ENCODE measurements around the gene GGT6. TPM values are rescaled to one million over a fixed set of nuclear protein-coding genes. Genes with fewer than 3 reads are reported as not detected.

The GGT6 gene
- total RNA-seq, 2 experiments from 2014 or later, result not detected

DNA sequence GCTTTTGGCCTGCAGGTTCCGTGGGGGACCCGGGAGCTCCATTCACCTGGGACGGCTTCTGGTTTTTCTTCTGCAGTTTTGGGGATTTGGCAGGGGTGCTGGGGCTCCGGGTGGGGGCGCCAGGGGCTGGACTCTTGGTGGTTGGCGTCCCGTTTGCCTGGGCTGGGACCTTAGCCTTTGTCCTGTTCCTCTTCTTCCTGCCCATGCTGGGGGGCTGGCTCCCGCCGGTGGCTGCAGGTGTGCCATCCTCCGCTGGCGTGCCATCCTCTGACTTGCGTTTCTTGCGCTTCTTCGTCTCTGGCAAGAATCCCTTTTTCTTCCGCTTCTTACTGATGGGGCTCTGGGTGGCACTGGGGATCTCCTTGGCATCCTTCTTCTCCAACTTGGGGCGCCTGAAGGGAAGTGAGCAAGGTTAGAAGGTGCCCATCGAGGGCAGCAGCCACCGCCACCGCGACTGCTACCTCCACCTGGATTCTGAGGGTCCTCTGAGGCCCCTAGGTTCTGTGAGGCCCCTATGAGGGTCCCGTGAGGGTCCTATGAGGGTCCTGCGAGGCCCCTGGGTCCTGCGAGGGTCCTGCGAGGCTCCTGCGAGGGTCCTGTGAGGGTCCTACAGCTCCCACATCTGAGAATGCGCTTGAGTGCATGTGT is 20.7 kb downstream of the GGT6 start:
- ChIA-PET POLR2A (no interaction called here), CTCF (interaction anchor here (0.6 kb wide), 1 partner anchor 340 kb away, joined by 4 read pairs; no protein-coding TSS in a partner anchor)
- no peaks in the 10 kb centered on the region for H3K9me3 Mint-ChIP-seq
- no peaks in the 10 kb centered on the region for H3K27me3 Mint-ChIP-seq
- DNase-seq, result no peak
- H3K36me3 Mint-ChIP-seq, result peaks cover 18% of the 10 kb centered on the region
- no peak overlapping the region for H3K4me3 Mint-ChIP-seq
- H3K27ac Mint-ChIP-seq, result no peak overlapping the region
- H3K4me1 Mint-ChIP-seq (ENCODE audit: low read depth), result no peaks in the 10 kb centered on the region
- intact Hi-C loops (cut with micrococcal nuclease), result no loop called here

DNA sequence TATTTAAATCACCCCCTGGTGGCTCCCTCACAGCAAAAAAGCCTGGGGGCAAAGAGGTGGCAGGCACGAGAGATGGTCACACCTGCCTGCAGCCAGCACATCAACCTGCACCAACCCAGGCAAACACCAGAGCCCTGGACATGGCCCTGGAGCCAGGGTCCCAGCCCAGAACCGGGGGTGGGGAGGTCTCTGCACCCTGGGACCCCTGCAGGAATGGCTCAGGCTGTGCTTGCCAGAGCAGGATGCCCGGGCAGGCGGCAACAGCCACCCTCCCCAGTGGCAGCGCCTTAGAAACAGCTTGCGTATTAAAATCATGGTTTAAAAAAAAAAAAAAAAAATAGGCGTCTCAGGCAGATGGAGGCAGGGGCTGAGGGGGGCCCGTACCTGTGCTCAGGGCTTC is 21.4 kb downstream of the GGT6 start:
- intact Hi-C loops (cut with micrococcal nuclease), result no loop called here
- POLR2A ChIA-PET, result no interaction called here
- Mint-ChIP-seq H3K36me3 (peaks cover 18% of the 10 kb centered on the region), H3K4me1 (ENCODE audit: low read depth) (no peaks in the 10 kb centered on the region), H3K4me3 (no peak overlapping the region), H3K27me3 (no peaks in the 10 kb centered on the region), H3K9me3 (no peaks in the 10 kb centered on the region), H3K27ac (no peak overlapping the region)
- CTCF ChIA-PET, result interaction anchor here (0.6 kb wide), 1 partner anchor 339 kb away, joined by 4 read pairs; no protein-coding TSS in a partner anchor
- no peak for DNase-seq

DNA sequence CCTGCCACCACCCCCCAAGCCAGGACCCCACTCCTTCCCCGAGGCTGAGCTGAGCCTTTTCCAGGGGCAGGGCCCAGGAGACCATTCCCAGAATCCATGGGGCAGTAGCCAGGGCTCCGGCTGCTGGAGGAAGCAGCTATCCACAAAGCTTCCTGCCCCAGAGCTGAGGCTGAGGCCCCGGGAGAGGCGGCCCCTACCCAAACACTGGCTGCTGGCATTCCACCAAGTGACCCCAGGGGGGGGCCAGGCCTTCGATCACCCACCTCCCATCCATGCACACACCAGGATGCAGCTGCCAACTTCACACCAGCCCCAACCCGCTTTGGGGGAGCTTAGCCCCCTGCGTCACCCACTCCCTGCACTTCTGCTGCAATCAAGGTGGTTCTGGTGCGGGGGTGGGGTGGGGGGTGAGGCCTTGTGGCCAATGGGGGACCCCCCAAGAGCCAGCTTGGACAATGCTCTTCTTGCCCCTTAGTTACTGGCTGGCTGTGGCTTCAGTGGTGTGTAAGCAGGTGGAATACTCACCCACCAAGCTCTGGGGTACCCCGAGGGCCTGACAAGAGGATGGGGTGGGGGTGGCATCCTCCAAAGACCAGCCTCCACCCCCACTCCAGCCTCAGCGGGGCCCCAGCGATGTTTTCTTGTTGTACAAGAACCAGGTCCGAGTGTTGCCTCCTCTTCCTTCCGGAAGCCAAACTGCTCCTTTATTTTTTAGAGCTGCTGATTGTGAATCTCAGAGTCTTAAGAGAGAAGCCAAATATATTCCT is 22.0 kb downstream of the GGT6 start:
- peaks cover under 1% of the 10 kb centered on the region for H3K27me3 Mint-ChIP-seq
- ChIA-PET CTCF (interaction anchor here (1.2 kb wide), 1 partner anchor 118 kb away, joined by 4 read pairs; no protein-coding TSS in a partner anchor), POLR2A (interaction anchor here (1.1 kb wide), 1 partner anchor 11 kb away, joined by 3 read pairs; no protein-coding TSS in a partner anchor)
- peaks cover 15% of the 10 kb centered on the region for H3K36me3 Mint-ChIP-seq
- H3K9me3 Mint-ChIP-seq, result no peaks in the 10 kb centered on the region
- no peak overlapping the region for H3K4me3 Mint-ChIP-seq
- DNase-seq, result no peak
- H3K4me1 Mint-ChIP-seq (ENCODE audit: low read depth), result no peaks in the 10 kb centered on the region
- intact Hi-C loops (cut with micrococcal nuclease), result no loop called here
- no peak overlapping the region for H3K27ac Mint-ChIP-seq

DNA sequence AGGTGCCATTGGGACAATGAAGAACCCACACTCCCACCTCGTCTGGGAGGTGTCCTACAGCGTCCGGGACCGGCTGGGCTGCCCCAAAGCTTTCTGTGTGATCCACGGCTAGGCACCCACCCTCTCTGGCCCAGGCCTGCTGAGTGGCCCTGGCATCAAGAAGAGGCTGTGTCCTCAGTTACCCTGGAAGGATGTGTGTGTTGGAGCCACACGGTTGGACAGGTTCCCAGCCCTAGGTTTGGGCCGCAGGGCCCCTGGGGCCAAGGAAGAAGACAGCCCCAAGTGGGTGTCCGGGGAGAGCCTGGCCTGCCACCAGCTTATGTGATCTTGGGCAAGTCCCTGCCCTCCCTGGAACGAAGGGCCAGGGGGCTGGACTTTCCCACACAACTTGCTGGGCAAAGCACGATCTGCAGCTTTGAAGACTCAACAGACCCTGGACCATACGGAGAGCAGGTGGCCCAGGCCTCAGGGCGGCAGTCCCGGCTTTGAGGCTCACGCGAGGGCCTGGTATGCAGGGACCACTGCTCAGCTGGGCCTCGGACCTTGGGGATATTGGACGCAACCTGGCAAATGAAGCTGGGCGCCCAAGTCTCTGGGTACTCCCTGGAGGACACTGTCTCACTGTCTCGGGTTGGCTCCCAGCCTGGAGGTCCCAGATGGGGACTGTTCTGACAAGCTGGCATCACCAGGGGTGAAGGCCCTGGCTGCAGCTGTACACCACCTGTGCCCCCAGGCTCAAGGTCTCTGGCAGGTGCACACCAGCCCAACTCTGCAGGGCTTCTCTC is 22.7 kb downstream of the GGT6 start:
- no peak overlapping the region for H3K4me3 Mint-ChIP-seq
- no peak overlapping the region for H3K27ac Mint-ChIP-seq
- H3K9me3 Mint-ChIP-seq, result no peaks in the 10 kb centered on the region
- CTCF ChIA-PET, result interaction anchor here (1.2 kb wide), 1 partner anchor 117 kb away, joined by 4 read pairs; no protein-coding TSS in a partner anchor
- intact Hi-C loops (cut with micrococcal nuclease), result no loop called here
- H3K4me1 Mint-ChIP-seq (ENCODE audit: low read depth), result no peaks in the 10 kb centered on the region
- H3K27me3 Mint-ChIP-seq, result peaks cover 3% of the 10 kb centered on the region
- no peak for DNase-seq
- peaks cover 15% of the 10 kb centered on the region for H3K36me3 Mint-ChIP-seq
- POLR2A ChIA-PET, result interaction anchor here (1.1 kb wide), 1 partner anchor 12 kb away, joined by 3 read pairs; no protein-coding TSS in a partner anchor

DNA sequence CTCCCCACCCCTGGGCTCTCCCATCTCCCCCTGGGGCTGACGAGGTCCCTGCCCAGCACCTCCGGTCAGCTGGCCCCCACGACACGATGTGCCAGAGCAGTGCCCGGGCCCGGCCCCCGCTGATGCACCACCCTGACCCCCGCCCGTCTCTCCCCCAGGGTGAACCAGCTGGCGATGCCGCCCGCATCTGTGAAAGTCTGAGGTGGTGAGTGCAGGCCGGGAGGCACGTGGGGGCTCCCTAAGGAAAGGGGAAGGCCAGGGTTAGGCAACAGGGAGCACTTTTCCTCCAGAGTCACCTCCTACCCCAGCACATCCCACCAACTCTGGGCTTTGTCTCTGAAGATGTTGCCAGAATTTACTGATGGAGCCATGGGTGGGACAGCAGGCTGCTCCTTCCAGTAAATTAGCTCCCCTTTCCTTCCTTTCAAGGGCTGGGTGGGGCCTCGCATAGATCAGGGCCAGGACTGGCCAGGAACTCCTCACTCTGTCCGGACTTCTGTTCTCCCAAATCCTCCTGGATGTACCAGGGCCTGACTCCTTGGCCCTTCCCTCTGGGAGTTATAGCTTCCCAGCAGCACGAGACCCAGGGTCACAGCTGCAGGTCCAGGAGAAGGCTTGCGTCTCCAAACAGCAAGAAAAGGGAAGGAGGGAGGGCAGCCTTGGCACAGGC is 23.5 kb downstream of the GGT6 start:
- POLR2A ChIA-PET, result no interaction called here

DNA sequence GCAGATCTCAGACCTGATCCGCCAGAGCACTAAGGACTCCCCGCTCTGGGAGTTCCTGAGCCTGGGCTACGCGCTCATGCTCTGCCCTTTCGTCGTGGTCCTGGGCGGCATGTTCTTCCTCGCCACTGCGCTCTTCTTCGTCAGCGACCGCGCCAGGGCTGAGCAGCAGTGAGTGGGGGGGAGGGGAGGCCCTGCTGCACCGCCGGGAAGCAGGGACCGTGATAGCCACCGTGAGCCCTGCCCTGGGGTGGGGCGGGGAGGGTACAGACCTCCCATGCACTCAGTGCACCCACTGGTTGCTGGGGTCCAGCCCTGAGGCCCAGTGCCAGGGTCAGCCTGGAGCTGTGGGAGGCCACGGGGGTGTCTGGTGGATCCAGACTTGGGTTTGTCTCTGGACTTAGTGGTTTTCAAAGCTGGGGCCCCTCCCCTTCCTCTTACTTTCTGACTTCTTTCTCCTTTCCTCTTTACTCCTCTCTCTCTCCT is 24.1 kb downstream of the GGT6 start:
- intact Hi-C loops (cut with micrococcal nuclease), result no loop called here
- peaks cover 9% of the 10 kb centered on the region for H3K36me3 Mint-ChIP-seq
- no peaks in the 10 kb centered on the region for H3K4me1 Mint-ChIP-seq (ENCODE audit: low read depth)
- H3K9me3 Mint-ChIP-seq, result no peaks in the 10 kb centered on the region
- POLR2A ChIA-PET, result no interaction called here
- H3K4me3 Mint-ChIP-seq, result no peak overlapping the region
- peaks cover 5% of the 10 kb centered on the region for H3K27me3 Mint-ChIP-seq
- CTCF ChIA-PET, result no interaction called here
- DNase-seq, result no peak
- H3K27ac Mint-ChIP-seq, result no peak overlapping the region

More for the DNA sequence above, 23.5 kb downstream of the GGT6 start:
- Mint-ChIP-seq H3K9me3 (no peaks in the 10 kb centered on the region), H3K4me1 (ENCODE audit: low read depth) (no peaks in the 10 kb centered on the region), H3K4me3 (no peak overlapping the region), H3K36me3 (peaks cover 9% of the 10 kb centered on the region), H3K27me3 (peaks cover 5% of the 10 kb centered on the region), H3K27ac (no peak overlapping the region)
- intact Hi-C loops (cut with micrococcal nuclease), result no loop called here
- no peak for DNase-seq
- CTCF ChIA-PET, result no interaction called here

DNA sequence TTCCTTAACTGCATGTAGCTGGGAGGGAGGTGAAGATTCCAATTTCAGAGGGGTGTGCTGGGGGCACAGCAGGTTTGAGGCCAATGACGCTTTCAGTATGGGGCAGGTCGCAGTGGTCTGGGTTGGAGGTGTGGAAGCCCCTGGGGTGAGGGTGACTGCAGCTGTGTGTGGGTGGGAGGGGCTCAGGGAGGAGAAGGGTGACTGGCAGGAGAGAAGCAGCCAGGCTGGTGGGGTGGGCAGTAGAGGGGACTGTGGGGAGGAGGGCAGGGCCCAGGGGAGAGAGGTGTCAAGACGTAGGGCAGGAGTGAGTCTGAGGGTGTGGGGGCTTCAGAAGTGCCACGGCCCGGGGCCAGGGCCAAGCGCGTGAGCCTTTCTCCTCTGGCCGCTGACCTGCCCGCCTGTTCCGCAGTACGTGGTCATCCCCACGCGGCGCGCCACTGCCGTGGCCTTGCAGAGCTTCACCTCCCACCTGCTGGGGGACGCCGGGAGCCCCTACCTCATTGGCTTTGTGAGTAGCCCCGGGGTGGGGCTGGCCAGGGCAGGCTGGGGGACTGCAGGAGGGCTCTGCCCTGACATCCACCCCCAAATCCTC is 24.6 kb downstream of the GGT6 start:
- ChIA-PET CTCF (no interaction called here), POLR2A (interaction anchor here (1.0 kb wide), 1 partner anchor 10 kb away, joined by 3 read pairs; no protein-coding TSS in a partner anchor)
- DNase-seq, result no peak
- H3K27ac Mint-ChIP-seq, result no peak overlapping the region
- no peaks in the 10 kb centered on the region for H3K4me1 Mint-ChIP-seq (ENCODE audit: low read depth)
- intact Hi-C loops (cut with micrococcal nuclease), result no loop called here
- peaks cover 9% of the 10 kb centered on the region for H3K36me3 Mint-ChIP-seq
- H3K9me3 Mint-ChIP-seq, result no peaks in the 10 kb centered on the region
- H3K4me3 Mint-ChIP-seq, result no peak overlapping the region
- peaks cover 5% of the 10 kb centered on the region for H3K27me3 Mint-ChIP-seq

DNA sequence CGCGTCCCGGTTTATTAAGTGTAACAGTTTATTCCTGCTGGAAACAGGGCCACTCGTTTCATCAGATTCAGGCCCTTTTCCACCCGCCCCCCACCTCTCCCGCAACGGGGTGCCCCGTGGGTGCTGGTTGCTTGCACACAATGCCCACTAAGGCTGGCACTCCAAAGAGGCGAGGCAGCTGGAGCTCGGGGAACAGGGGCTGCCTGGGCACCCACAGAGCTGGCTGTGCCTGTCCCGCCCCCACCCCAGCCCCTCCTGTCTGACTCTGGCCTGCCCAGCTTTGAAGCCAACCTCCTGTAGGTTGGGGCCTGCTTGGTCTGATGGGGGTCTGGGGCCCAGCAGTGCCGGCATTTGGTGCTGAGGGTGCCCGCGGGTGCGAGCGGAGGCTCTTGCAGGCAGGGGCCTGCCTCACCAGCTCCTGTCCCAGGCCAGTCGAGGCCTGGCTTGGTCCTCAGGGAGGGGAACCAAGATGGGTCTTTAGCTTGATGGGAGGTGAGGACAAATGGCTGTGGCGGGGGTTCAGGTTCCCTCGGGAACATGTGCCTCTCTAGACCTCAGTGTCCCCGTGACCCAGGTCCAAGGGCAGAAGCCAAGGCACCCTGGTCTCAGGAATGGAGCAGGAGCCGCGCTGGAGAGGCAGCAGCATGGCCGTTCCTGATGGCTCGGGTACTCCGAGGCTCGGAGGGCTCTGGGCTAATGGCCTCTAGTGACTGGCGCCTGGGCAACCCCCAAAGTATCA is 25.3 kb downstream of the GGT6 start:
- no peak for DNase-seq
- ChIA-PET CTCF (no interaction called here), POLR2A (interaction anchor here (1.0 kb wide), 1 partner anchor 11 kb away, joined by 3 read pairs; no protein-coding TSS in a partner anchor)
- Mint-ChIP-seq H3K4me3 (no peak overlapping the region), H3K9me3 (no peaks in the 10 kb centered on the region), H3K36me3 (peaks cover 9% of the 10 kb centered on the region), H3K27me3 (peaks cover 5% of the 10 kb centered on the region), H3K4me1 (ENCODE audit: low read depth) (no peaks in the 10 kb centered on the region), H3K27ac (no peak overlapping the region)
- intact Hi-C loops (cut with micrococcal nuclease), result no loop called here

DNA sequence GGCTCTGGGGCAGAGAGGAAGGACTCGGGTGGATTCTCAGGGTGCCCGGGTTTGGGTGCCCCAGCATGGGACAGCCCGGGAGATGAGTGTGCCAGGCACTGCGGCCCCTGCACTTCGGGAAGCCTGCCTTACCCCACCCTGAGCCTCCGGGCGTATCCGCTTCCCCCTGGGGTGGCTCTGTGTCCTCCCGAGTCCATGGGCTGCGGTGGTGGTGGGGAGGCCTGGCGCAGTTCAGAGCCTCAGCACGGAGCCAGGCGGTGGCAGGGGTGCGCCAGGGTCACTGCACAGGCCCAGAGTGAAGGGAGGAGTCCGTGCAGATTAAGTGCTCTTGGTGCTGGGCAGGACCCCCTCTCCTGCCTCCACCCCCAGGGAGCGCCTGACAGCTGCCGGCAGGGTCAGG is 25.9 kb downstream of the GGT6 start:
- no peaks in the 10 kb centered on the region for H3K9me3 Mint-ChIP-seq
- no peaks in the 10 kb centered on the region for H3K4me1 Mint-ChIP-seq (ENCODE audit: low read depth)
- no peak for DNase-seq
- no peak overlapping the region for H3K4me3 Mint-ChIP-seq
- CTCF ChIA-PET, result no interaction called here
- H3K36me3 Mint-ChIP-seq, result peaks cover 5% of the 10 kb centered on the region
- POLR2A ChIA-PET, result interaction anchor here (1.0 kb wide), 1 partner anchor 11 kb away, joined by 3 read pairs; no protein-coding TSS in a partner anchor
- intact Hi-C loops (cut with micrococcal nuclease), result no loop called here
- H3K27ac Mint-ChIP-seq, result no peak overlapping the region
- H3K27me3 Mint-ChIP-seq, result peaks cover 5% of the 10 kb centered on the region

DNA sequence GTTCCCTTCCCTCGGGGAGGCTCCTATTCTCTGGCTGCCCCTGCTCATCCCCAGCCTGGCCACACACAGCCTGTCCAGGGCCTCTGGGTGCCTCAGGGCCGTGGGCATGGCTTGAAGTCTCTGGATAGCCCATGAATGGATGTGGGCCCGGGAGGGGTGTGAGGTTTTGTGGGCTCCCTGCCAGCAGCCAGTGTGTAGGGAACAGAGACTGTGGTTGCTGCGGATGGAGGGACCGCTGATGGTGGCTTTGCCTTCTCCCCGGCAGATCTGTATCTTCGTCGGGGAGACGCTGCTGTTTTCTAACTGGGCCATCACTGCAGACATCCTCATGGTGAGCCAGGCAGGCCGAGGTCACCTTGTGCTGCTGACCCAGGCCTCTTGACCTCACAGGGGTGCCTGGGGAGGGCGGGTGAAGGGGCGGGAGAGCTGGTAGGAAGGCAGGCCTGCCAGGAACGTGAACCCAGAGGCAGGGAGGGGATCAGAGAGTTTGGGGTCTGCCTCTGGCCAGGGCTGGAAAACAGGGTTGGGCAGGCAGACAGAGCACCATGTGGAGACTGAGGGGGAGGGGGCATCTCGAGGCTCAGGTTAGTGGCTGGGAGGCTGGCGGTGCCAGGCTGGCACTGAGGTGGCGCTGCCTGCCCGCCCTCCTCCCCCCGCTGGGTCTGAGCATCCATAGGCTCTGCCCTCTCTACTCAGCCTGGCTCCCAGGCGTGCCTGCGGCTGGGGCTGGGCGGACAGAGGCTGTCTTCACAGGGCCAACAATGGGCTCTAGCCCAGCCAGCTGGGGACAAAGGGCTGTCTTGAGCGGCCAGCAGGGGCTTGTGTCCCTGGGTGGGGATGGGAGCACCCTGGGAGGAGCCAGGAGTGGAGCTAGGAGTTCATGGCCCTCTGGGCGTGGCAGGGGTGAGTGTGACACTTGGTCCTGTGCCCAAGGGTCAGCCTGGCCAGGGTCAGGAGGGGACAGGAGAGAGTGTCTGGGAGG is 26.6 kb downstream of the GGT6 start:
- H3K27ac Mint-ChIP-seq, result no peak overlapping the region
- no peak for DNase-seq
- peaks cover 5% of the 10 kb centered on the region for H3K27me3 Mint-ChIP-seq
- ChIA-PET POLR2A (no interaction called here), CTCF (no interaction called here)
- H3K9me3 Mint-ChIP-seq, result no peaks in the 10 kb centered on the region
- H3K36me3 Mint-ChIP-seq, result peaks cover 2% of the 10 kb centered on the region
- intact Hi-C loops (cut with micrococcal nuclease), result no loop called here
- no peaks in the 10 kb centered on the region for H3K4me1 Mint-ChIP-seq (ENCODE audit: low read depth)
- no peak overlapping the region for H3K4me3 Mint-ChIP-seq

Measured in activated CD4-positive, alpha-beta memory T cell treated with anti-CD3 and anti-CD28 coated beads for 36 hours (primary cell).